ENCODE results near the gene CACNA2D1. TPM values are rescaled to one million over a fixed set of nuclear protein-coding genes. Genes with fewer than 3 reads are reported as not detected.

The CACNA2D1 gene
- total RNA-seq, 1 experiment from 2014 or later, result 0.77 TPM

- Histone ChIP-seq H3K9me2 (replicated peaks; ENCODE audit: low read length) (no peaks in the 10 kb centered on the region), H3K27ac (ENCODE audit: low read length) (no peak overlapping the region), H3K4me1 (ENCODE audit: insufficient read depth, low read length) (no peaks in the 10 kb centered on the region), H4K20me1 (ENCODE audit: low read length) (no peaks in the 10 kb centered on the region), H3K36me3 (ENCODE audit: low read depth, low read length) (no peaks in the 10 kb centered on the region), H3K27me3 (ENCODE audit: low read length) (no peaks in the 10 kb centered on the region), H3K9me3 (ENCODE audit: low read length) (no peaks in the 10 kb centered on the region), H3K9ac (ENCODE audit: low read length) (no peak overlapping the region), H3K4me3 (ENCODE audit: low read length) (no peak overlapping the region), H3K4me2 (ENCODE audit: low read length) (no peak overlapping the region), H2AFZ (ENCODE audit: low read length) (no peak overlapping the region), H3F3A (ENCODE audit: low read length, unreplicated experiment) (no peaks in the 10 kb centered on the region), H3K79me2 (ENCODE audit: low read length) (no peaks in the 10 kb centered on the region)
- intact Hi-C loops (cut with micrococcal nuclease), result no loop called here
- ATAC-seq, result no peak
- no TSS peak for BruUV-seq (replicated peaks)
- no peak for DNase-seq
- no peak for TF ChIP-seq EZH2phosphoT487 (IDR thresholded peaks at IDR 0.05; ENCODE audit: borderline replicate concordance, low read length)
- no peak for TF ChIP-seq CTCF (conservative IDR thresholded peaks at IDR 0.05; ENCODE audit: low read depth, low read length)
- no peak for TF ChIP-seq EZH2 (IDR thresholded peaks at IDR 0.05; ENCODE audit: low read length, unreplicated experiment)
- POLR2A ChIA-PET (ENCODE audit: unreplicated experiment), result no interaction called here
- CTCF ChIA-PET, result no interaction called here
Observed at GRCh38 chr7:82005056-82005455, 438.5 kb downstream of the CACNA2D1 start.

GRCh38 chr7:81993186-81993585, 450.4 kb downstream of the CACNA2D1 start:
- Histone ChIP-seq H3K9ac (ENCODE audit: low read length) (no peak overlapping the region), H3K9me2 (replicated peaks; ENCODE audit: low read length) (no peaks in the 10 kb centered on the region), H3K79me2 (ENCODE audit: low read length) (no peaks in the 10 kb centered on the region), H3K9me3 (ENCODE audit: low read length) (no peaks in the 10 kb centered on the region), H3K36me3 (ENCODE audit: low read depth, low read length) (no peaks in the 10 kb centered on the region), H3K27ac (ENCODE audit: low read length) (no peak overlapping the region), H3K27me3 (ENCODE audit: low read length) (no peaks in the 10 kb centered on the region), H3F3A (ENCODE audit: low read length, unreplicated experiment) (no peaks in the 10 kb centered on the region), H4K20me1 (ENCODE audit: low read length) (no peaks in the 10 kb centered on the region), H2AFZ (ENCODE audit: low read length) (no peak overlapping the region), H3K4me1 (ENCODE audit: insufficient read depth, low read length) (no peaks in the 10 kb centered on the region), H3K4me2 (ENCODE audit: low read length) (no peak overlapping the region), H3K4me3 (ENCODE audit: low read length) (no peak overlapping the region)
- DNase-seq (no peak), ATAC-seq (no peak)
- ChIA-PET POLR2A (ENCODE audit: unreplicated experiment) (no interaction called here), CTCF (no interaction called here)
- intact Hi-C loops (cut with micrococcal nuclease), result no loop called here
- TF ChIP-seq EZH2phosphoT487 (IDR thresholded peaks at IDR 0.05; ENCODE audit: borderline replicate concordance, low read length) (no peak), CTCF (conservative IDR thresholded peaks at IDR 0.05; ENCODE audit: low read depth, low read length) (no peak), EZH2 (IDR thresholded peaks at IDR 0.05; ENCODE audit: low read length, unreplicated experiment) (no peak)
- BruUV-seq (replicated peaks), result no TSS peak

GRCh38 chr7:81990395-81990794, 453.2 kb downstream of the CACNA2D1 start:
- intact Hi-C loops (cut with micrococcal nuclease), result no loop called here
- CTCF ChIA-PET, result no interaction called here
- no TSS peak for BruUV-seq (replicated peaks)

More at GRCh38 chr7:81990395-81990794, 453.2 kb downstream of the CACNA2D1 start:
- H4K20me1 ChIP-seq (ENCODE audit: low read length), result no peaks in the 10 kb centered on the region
- H3K79me2 ChIP-seq (ENCODE audit: low read length), result no peaks in the 10 kb centered on the region
- DNase-seq (no peak), ATAC-seq (no peak)
- H2AFZ ChIP-seq (ENCODE audit: low read length), result no peak overlapping the region
- H3F3A ChIP-seq (ENCODE audit: low read length, unreplicated experiment), result no peaks in the 10 kb centered on the region
- no peaks in the 10 kb centered on the region for H3K9me2 ChIP-seq (replicated peaks; ENCODE audit: low read length)
- no peaks in the 10 kb centered on the region for H3K9me3 ChIP-seq (ENCODE audit: low read length)
- POLR2A ChIA-PET (ENCODE audit: unreplicated experiment), result no interaction called here
- no peaks in the 10 kb centered on the region for H3K4me1 ChIP-seq (ENCODE audit: insufficient read depth, low read length)
- no peak overlapping the region for H3K4me3 ChIP-seq (ENCODE audit: low read length)
- H3K36me3 ChIP-seq (ENCODE audit: low read depth, low read length), result no peaks in the 10 kb centered on the region
- no peak overlapping the region for H3K9ac ChIP-seq (ENCODE audit: low read length)
- no peak overlapping the region for H3K4me2 ChIP-seq (ENCODE audit: low read length)
- no peak overlapping the region for H3K27ac ChIP-seq (ENCODE audit: low read length)
- no peak for TF ChIP-seq CTCF (conservative IDR thresholded peaks at IDR 0.05; ENCODE audit: low read depth, low read length)
- TF ChIP-seq EZH2 (IDR thresholded peaks at IDR 0.05; ENCODE audit: low read length, unreplicated experiment), result no peak
- TF ChIP-seq EZH2phosphoT487 (IDR thresholded peaks at IDR 0.05; ENCODE audit: borderline replicate concordance, low read length), result no peak
- H3K27me3 ChIP-seq (ENCODE audit: low read length), result no peaks in the 10 kb centered on the region

Data from PC-3 (cell line).